Loucy (cell line): ENCODE results near the gene PTPN2.

ENCODE experiments used
- H2AFZ ChIP-seq: fragments of 200-600 bp; sonication (generic); 2 replicates; pipeline ENCODE4 v1.6.0; 2016; ENCODE audit warnings: antibody characterized with exemption, mild to moderate bottlenecking, low read length, moderate library complexity
- H3F3A ChIP-seq: fragments of 200-600 bp; 2 replicates; pipeline ENCODE4 v1.6.0; 2016; ENCODE audit warnings: antibody characterized with exemption, low read depth, mild to moderate bottlenecking
- H3K27me3 ChIP-seq: fragments of 200-600 bp; sonication (generic); 2 replicates; pipeline ENCODE4 v1.6.1; 2014; ENCODE audit warnings: low read length, mild to moderate bottlenecking; ENCODE audit not compliant: insufficient read depth, poor library complexity, severe bottlenecking
- H3K36me3 ChIP-seq: fragments of 200-600 bp; sonication (generic); 2 replicates; pipeline ENCODE4 v1.6.1; 2016; ENCODE audit warnings: low read length; ENCODE audit not compliant: insufficient read depth
- H3K4me1 ChIP-seq: fragments of 200-600 bp; sonication (generic); 2 replicates; pipeline ENCODE4 v1.5.1; 2014; ENCODE audit warnings: low read length, mild to moderate bottlenecking; ENCODE audit not compliant: insufficient read depth, poor library complexity, severe bottlenecking
- H3K4me2 ChIP-seq: fragments of 200-600 bp; sonication (generic); 2 replicates; pipeline ENCODE4 v1.6.0; 2014; ENCODE audit warnings: antibody characterized with exemption, low read length, low read depth, mild to moderate bottlenecking; ENCODE audit not compliant: poor library complexity, severe bottlenecking
- H3K4me3 ChIP-seq: fragments of 200-600 bp; sonication (generic); 2 replicates; pipeline ENCODE4 v1.5.1; 2014; ENCODE audit warnings: low read length, mild to moderate bottlenecking, mixed read lengths; ENCODE audit not compliant: poor library complexity, severe bottlenecking
- H3K79me2 ChIP-seq: fragments of 200-600 bp; sonication (generic); 2 replicates; pipeline ENCODE4 v1.6.1; 2014; ENCODE audit warnings: low read length; ENCODE audit not compliant: insufficient read depth
- H3K9ac ChIP-seq: fragments of 200-600 bp; sonication (generic); 2 replicates; pipeline ENCODE4 v1.6.0; 2014; ENCODE audit warnings: mild to moderate bottlenecking, low read depth, low read length, moderate library complexity; ENCODE audit not compliant: poor library complexity, severe bottlenecking
- H3K9me2 ChIP-seq: fragments of 200-600 bp; sonication (generic); replicated peaks from 2 replicates; pipeline ENCODE4 v1.6.1; 2016; ENCODE audit warnings: low read depth, low read length, mixed read lengths
- H3K9me3 ChIP-seq: fragments of 200-600 bp; sonication (generic); 2 replicates; pipeline ENCODE4 v1.6.1; 2014; ENCODE audit warnings: mild to moderate bottlenecking, antibody characterized with exemption, low read length, low read depth; ENCODE audit not compliant: insufficient read depth
- H4K20me1 ChIP-seq: fragments of 200-600 bp; sonication (generic); 2 replicates; pipeline ENCODE4 v1.6.0; 2014; ENCODE audit warnings: antibody characterized with exemption, low read length, mild to moderate bottlenecking; ENCODE audit not compliant: insufficient read depth, poor library complexity, severe bottlenecking
- EZH2phosphoT487 ChIP-seq: fragments of 200-600 bp; IDR thresholded peaks from 2 replicates; pipeline ENCODE4 v1.6.1; 2018; ENCODE audit warnings: antibody characterized with exemption, mild to moderate bottlenecking, moderate library complexity, borderline replicate concordance
- TF ChIP-seq, protein P1 (sequence below): fragments of 200-600 bp; sonication (generic); conservative IDR thresholded peaks from 2 replicates; pipeline ENCODE4 v1.5.1; 2014; ENCODE audit warnings: mild to moderate bottlenecking, antibody characterized with exemption, low read length

Gene PTPN2

DNA sequence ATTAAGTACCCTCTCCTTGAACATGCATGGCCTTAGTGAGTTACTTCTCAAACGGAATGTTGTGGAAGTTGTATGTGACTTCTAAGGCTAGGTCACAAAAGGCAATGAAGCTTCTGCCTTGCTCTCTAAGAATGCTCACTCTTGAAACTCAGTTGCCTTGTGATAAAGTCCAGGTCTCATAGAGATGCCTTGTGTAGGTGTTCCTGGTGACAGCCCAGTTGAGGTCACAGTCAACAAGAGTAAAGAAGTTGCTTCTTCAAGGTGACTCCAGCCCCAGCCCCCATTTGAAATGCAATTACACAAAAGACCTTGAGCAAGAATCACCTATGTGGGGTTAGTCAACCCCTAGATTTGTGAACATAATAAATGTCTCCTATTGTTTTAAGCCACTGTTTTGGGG, 35.6 kb downstream of the PTPN2 start:
- H3K27me3 ChIP-seq = no peaks in the 10 kb centered on the region
- H3K4me3 ChIP-seq = no peak overlapping the region
- no peaks in the 10 kb centered on the region for H3K9me3 ChIP-seq
- H3K4me1 ChIP-seq = peaks cover 22% of the 10 kb centered on the region
- no peak overlapping the region for H3K9ac ChIP-seq
- H3K79me2 ChIP-seq = peaks cover 29% of the 10 kb centered on the region
- H4K20me1 ChIP-seq = no peaks in the 10 kb centered on the region
- H3K4me2 ChIP-seq = no peak overlapping the region
- no peaks in the 10 kb centered on the region for H3F3A ChIP-seq
- no peaks in the 10 kb centered on the region for H3K9me2 ChIP-seq
- peaks cover 8% of the 10 kb centered on the region; the same call in 1 of the 2 replicates for H3K36me3 ChIP-seq
- H2AFZ ChIP-seq = no peak overlapping the region
- TF ChIP-seq EZH2phosphoT487 = no peak
- TF ChIP-seq, protein P1, sequence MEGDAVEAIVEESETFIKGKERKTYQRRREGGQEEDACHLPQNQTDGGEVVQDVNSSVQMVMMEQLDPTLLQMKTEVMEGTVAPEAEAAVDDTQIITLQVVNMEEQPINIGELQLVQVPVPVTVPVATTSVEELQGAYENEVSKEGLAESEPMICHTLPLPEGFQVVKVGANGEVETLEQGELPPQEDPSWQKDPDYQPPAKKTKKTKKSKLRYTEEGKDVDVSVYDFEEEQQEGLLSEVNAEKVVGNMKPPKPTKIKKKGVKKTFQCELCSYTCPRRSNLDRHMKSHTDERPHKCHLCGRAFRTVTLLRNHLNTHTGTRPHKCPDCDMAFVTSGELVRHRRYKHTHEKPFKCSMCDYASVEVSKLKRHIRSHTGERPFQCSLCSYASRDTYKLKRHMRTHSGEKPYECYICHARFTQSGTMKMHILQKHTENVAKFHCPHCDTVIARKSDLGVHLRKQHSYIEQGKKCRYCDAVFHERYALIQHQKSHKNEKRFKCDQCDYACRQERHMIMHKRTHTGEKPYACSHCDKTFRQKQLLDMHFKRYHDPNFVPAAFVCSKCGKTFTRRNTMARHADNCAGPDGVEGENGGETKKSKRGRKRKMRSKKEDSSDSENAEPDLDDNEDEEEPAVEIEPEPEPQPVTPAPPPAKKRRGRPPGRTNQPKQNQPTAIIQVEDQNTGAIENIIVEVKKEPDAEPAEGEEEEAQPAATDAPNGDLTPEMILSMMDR = no peak

GRCh38 chr18:12844391-12844790, 39.6 kb downstream of the PTPN2 start:
- H3K9me2 ChIP-seq = no peaks in the 10 kb centered on the region
- H3K36me3 ChIP-seq = peaks cover 5% of the 10 kb centered on the region; the same call in 1 of the 2 replicates
- H3K4me1 ChIP-seq = peaks cover 30% of the 10 kb centered on the region
- peak overlapping the region; percentile 15 for H3K4me2 ChIP-seq
- H3K9me3 ChIP-seq = no peaks in the 10 kb centered on the region
- H4K20me1 ChIP-seq = no peaks in the 10 kb centered on the region
- H3K79me2 ChIP-seq = peaks cover 44% of the 10 kb centered on the region
- no peak overlapping the region for H2AFZ ChIP-seq
- H3F3A ChIP-seq = 0 out of 2 replicates have a peak, but pooled peaks cover 4% of the 10 kb centered on the region
- H3K4me3 ChIP-seq = no peak overlapping the region
- H3K9ac ChIP-seq = no peak overlapping the region
- TF ChIP-seq EZH2phosphoT487 = no peak
- TF ChIP-seq, protein P1 = no peak
- no peaks in the 10 kb centered on the region for H3K27me3 ChIP-seq

- Histone ChIP-seq H3K4me3 (no peak overlapping the region), H3K9ac (no peak overlapping the region), H3K27me3 (no peaks in the 10 kb centered on the region), H3K4me2 (peak overlapping the region; percentile 15), H3K9me2 (no peaks in the 10 kb centered on the region), H2AFZ (no peak overlapping the region), H4K20me1 (no peaks in the 10 kb centered on the region), H3K36me3 (peaks cover 1% of the 10 kb centered on the region; the same call in 1 of the 2 replicates), H3K4me1 (peaks cover 35% of the 10 kb centered on the region), H3K9me3 (no peaks in the 10 kb centered on the region), H3F3A (0 out of 2 replicates have a peak, but pooled peaks cover 7% of the 10 kb centered on the region), H3K79me2 (peaks cover 42% of the 10 kb centered on the region)
- no peak for TF ChIP-seq EZH2phosphoT487
- TF ChIP-seq, protein P1 = no peak
These were observed 40.4 kb downstream of the PTPN2 start for GRCh38 chr18:12843420-12844350.
